Retinal pigment epithelial cell (primary cell): ENCODE results near the gene CAMK2N2.
"Not testable (repeated sequence)": the region's sequence is repeated elsewhere in the genome, so short reads cannot be mapped to it uniquely, and the experiment has no call there.

Experiments
- DNase-seq: peaks from one replicate; pipeline ENCODE4 v3.0.0-alpha.2; 2010; ENCODE audit warnings: low read depth
- H3K4me3 ChIP-seq: 2 replicates; pipeline ENCODE4 v1.5.1; 2011; ENCODE audit warnings: mild to moderate bottlenecking, low read length, control low read depth, moderate library complexity
- CTCF ChIP-seq: conservative IDR thresholded peaks from 2 replicates; pipeline ENCODE4 v1.5.1; 2011; ENCODE audit warnings: low read depth, low read length, control low read depth, inconsistent platforms

The CAMK2N2 gene

GRCh38 chr3:184275381-184275701 is 14.0 kb upstream of the CAMK2N2 start:
- DNase-seq = no peak
- H3K4me3 ChIP-seq = peak overlapping the region; percentile 23
- TF ChIP-seq CTCF = no peak

DNA sequence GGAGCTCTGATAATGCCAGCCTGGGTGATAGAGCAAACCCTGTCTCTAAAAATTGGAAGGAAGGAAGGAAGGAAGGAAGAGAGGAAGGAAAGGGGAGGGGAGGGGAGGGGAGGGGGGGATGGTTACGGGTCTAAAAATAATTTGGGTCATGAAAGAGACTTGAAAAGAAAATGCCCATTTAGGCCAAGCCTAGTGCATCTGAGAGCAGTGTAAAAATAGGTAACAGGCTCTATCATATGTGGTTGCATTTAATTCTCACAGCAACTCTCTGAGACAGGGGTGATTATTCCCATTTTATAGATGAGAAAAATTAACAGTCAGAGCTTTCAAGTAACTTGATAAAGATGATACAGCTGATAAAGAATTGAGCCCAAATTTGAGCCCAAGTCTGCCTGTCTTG is 10.9 kb upstream of the CAMK2N2 start:
- H3K4me3 ChIP-seq = no peak overlapping the region
- TF ChIP-seq CTCF = no peak
- DNase-seq = no peak

DNA sequence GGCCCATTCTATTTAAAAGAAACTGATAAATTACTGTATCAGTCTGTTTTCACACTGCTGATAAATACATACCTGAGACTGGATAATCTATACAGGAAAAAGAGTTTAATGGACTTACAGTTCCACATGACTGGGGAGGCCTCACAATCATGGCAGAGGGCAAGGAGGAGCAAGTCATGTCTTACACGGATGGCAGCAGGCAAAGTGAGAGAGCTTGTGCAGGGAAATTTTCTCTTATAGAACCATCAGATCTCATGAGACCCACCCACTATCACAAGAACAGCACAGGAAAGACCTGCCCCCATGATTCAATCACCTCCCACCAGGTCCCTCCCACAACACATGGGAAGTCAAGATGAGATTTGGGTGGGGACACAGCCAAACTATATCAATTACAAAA is 5.9 kb upstream of the CAMK2N2 start:
- not testable (repeated sequence) for DNase-seq, H3K4me3 ChIP-seq

DNA sequence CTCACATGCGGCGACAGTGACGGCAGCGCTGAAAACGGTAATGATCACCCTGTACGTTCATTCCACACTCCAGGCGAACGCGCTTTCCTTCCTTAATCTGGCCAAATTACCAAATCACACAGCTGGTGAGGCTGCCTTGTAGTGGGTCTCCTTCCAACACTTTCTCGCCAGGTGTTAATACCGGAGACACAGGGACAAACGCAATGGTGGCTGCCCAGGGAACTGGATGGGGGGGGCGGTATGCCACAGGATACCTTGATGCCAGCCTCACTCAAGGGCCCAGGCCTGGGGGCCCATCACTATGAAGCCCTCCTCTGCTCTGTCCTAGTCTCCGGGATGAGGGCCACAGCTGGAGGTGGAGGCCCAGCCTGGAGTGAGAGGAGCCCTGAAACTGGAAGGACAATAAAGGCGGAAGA is 1.4 kb upstream of the CAMK2N2 start:
- no peak for TF ChIP-seq CTCF
- no peak for DNase-seq
- H3K4me3 ChIP-seq = no peak overlapping the region

DNA sequence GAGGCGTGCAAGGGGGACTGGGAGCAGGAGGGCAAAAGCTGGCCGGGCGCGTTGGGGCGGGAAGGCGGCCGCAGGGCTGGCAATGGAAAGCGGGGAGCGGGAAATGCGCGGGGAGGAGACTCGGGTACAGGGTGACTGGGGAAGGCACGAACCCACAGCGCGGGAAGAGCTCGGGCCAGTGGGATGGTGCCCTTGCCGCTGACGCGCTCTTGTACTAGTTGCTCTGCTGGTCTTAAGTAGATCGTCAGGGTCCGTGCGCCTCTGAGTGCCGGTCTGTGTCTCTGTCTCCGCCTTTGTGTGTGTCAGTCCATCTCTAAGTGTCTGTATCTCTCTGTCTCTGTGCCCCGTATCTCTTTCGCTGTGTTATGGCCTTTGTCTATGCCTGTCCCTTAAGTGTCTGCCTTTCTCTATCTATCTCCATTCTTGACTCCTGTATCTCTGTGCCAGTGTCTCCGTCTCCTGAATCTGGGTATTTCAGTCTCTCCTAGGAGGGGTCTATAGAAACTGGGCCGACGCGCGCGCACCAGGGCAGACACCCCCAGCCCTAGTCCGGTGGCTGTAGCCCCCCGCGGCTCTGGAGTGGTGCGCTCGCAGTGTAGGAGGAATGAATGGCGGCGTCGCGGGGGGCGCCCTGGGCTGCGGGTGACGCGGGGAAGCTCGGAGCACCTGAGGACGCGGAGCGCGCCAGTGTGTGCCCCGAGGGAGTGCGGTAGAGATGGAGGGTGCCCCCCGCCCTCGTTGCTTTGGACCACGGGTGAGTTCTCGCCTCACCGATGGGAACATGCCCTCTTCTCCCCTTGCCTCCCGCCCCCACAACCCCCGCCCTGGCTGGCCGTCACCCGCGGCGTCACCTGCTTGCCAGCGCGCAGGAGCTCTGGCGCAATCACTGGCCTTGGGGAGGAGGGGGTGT is 756 bp upstream of the CAMK2N2 start:
- H3K4me3 ChIP-seq = peak overlapping the region; percentile 42
- no peak for TF ChIP-seq CTCF
- DNase-seq = no peak

DNA sequence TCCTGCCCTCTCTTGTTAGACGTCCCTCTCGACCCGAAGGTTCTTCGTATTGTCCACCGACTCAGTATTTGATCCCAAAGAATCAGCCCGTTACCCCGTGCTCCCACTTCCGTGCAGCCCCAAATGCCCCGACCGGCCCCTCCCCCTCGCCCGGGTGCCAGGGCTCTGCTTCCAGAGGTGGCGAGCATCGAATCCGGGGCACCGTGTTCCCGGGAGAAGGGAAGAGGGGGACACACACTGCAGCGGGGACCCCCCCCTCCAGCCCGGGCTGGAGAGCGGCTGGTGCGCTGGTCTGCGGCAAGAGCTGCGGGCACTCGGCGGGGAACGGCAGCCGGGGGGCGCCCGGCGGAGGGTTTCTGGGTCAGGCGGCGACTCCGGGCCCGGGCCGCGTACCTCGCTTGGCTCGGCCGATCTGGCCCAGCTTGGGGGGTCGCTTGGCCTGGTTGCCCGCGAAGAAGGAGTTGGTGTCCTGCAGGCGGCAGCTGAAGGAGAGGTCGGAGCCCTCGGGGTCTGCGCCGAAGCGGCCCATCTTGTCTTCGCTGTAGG is 556 bp downstream of the CAMK2N2 start:
- peak overlapping the region; percentile 39 for H3K4me3 ChIP-seq
- DNase-seq = no peak
- TF ChIP-seq CTCF = no peak

DNA sequence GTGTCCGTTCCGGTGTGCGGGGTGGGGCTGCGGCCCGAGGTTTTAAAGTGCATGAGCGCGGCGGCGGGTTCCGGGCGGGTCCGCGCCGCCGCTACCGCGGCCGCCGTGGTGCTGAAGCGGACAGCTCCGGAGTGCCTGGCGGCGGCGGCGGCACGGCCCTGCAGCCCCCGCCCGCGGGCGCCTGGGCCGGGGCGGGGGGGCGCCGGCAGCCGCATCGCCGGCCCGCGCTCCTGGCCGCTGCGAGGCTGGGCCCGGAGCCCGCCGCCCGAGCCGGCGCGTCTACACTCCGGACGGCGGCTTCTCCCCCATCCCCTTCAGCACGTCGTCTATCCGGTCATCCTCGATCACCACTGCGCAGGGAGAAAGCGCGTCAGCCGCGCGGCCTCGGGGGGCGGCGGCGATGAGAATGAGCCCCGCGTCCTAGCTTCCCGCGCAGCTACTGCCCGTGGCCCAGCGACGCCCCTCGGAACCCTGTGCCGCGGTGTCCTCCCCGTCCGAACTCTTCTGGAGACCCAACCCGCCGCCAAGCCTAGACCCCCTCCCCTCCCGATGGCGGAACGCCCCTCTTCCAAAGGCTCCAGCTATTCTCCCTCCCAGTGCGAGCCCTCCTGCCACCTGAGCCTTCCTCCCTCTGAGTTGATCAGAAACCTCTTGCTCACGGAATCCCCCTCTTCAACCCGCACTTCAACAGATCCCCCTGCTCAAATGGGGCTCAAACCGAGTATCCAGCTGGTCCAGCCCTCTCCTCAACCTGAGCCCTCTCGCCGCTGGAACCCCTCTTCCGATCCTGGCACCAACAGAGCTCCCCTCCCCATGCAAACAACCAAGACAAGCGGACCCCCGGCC is 1.3 kb downstream of the CAMK2N2 start:
- peak overlapping the region; percentile 25 for H3K4me3 ChIP-seq
- no peak for DNase-seq
- no peak for TF ChIP-seq CTCF
